Neutrophil (primary cell): ENCODE results near the gene SF3B3.

Experiments
- H3K27ac ChIP-seq: fragments of 200-600 bp; sonication (generic); 2 replicates; pipeline ENCODE4 v1.5.1; 2016; ENCODE audit warnings: mild to moderate bottlenecking, moderate library complexity
- H3K27me3 ChIP-seq: fragments of 200-600 bp; sonication (generic); 2 replicates; pipeline ENCODE4 v1.6.0; 2016; ENCODE audit warnings: mild to moderate bottlenecking
- H3K36me3 ChIP-seq: fragments of 200-600 bp; sonication (generic); 2 replicates; pipeline ENCODE4 v1.5.1; 2017
- H3K4me1 ChIP-seq, 2 experiments: fragments of 200-600 bp in 1 of 2; sonication (generic) in 1 of 2; 1 replicate in 1 of 2; 2 replicates in 1 of 2; pipeline versions ENCODE4 v1.5.1 to v1.6.1; 2013 to 2016; ENCODE audit warnings: low read depth in 1 of 2, low read length in 1 of 2, mild to moderate bottlenecking in 1 of 2, moderate library complexity in 1 of 2; ENCODE audit not compliant: control insufficient read depth in 1 of 2, insufficient read depth in 1 of 2
- H3K4me3 ChIP-seq, 2 experiments: fragments of 200-600 bp in 1 of 2; sonication (generic) in 1 of 2; 1 replicate in 1 of 2; 2 replicates in 1 of 2; pipeline ENCODE4 v1.5.1; 2013 to 2016; ENCODE audit warnings: low read depth in 1 of 2, low read length in 1 of 2, mild to moderate bottlenecking in 1 of 2, moderate library complexity in 1 of 2
- H3K9me3 ChIP-seq: fragments of 200-600 bp; sonication (generic); 2 replicates; pipeline ENCODE4 v1.5.1; 2016
- TF ChIP-seq, protein P1 (sequence below): fragments of 200-600 bp; sonication (generic); IDR thresholded peaks from 2 replicates; pipeline ENCODE4 v1.5.1; 2016; ENCODE audit warnings: antibody characterized with exemption

Gene SF3B3

GRCh38 chr16:70483426-70483825 is 40.2 kb upstream of the SF3B3 start:
- Histone ChIP-seq H3K27me3 (no peaks in the 10 kb centered on the region), H3K27ac (no peak overlapping the region), H3K9me3 (no peaks in the 10 kb centered on the region), H3K4me1 (no peaks in the 10 kb centered on the region), H3K4me3 (no peak overlapping the region), H3K36me3 (peaks cover 85% of the 10 kb centered on the region)
- TF ChIP-seq, protein P1, sequence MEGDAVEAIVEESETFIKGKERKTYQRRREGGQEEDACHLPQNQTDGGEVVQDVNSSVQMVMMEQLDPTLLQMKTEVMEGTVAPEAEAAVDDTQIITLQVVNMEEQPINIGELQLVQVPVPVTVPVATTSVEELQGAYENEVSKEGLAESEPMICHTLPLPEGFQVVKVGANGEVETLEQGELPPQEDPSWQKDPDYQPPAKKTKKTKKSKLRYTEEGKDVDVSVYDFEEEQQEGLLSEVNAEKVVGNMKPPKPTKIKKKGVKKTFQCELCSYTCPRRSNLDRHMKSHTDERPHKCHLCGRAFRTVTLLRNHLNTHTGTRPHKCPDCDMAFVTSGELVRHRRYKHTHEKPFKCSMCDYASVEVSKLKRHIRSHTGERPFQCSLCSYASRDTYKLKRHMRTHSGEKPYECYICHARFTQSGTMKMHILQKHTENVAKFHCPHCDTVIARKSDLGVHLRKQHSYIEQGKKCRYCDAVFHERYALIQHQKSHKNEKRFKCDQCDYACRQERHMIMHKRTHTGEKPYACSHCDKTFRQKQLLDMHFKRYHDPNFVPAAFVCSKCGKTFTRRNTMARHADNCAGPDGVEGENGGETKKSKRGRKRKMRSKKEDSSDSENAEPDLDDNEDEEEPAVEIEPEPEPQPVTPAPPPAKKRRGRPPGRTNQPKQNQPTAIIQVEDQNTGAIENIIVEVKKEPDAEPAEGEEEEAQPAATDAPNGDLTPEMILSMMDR = no peak

GRCh38 chr16:70484867-70485266 is 38.7 kb upstream of the SF3B3 start:
- Histone ChIP-seq H3K27me3 (no peaks in the 10 kb centered on the region), H3K36me3 (peaks cover 83% of the 10 kb centered on the region), H3K27ac (no peak overlapping the region), H3K9me3 (no peaks in the 10 kb centered on the region), H3K4me3 (no peak overlapping the region), H3K4me1 (no peaks in the 10 kb centered on the region)
- TF ChIP-seq, protein P1 = no peak

GRCh38 chr16:70490261-70490660 is 33.4 kb upstream of the SF3B3 start:
- Histone ChIP-seq H3K27me3 (no peaks in the 10 kb centered on the region), H3K9me3 (no peaks in the 10 kb centered on the region), H3K4me1 (peaks cover 4 to 6% of the 10 kb centered on the region in 2 experiments), H3K36me3 (peaks cover 83% of the 10 kb centered on the region), H3K4me3 (no peak overlapping the region), H3K27ac (no peak overlapping the region)
- TF ChIP-seq, protein P1 = no peak

GRCh38 chr16:70493802-70494201 is 29.8 kb upstream of the SF3B3 start:
- TF ChIP-seq, protein P1 = no peak
- H3K36me3 ChIP-seq = peaks cover 88% of the 10 kb centered on the region
- H3K4me1 ChIP-seq = peaks cover 4 to 6% of the 10 kb centered on the region in 2 experiments
- no peak overlapping the region for H3K27ac ChIP-seq
- no peaks in the 10 kb centered on the region for H3K9me3 ChIP-seq
- H3K4me3 ChIP-seq = no peak overlapping the region
- H3K27me3 ChIP-seq = no peaks in the 10 kb centered on the region

DNA sequence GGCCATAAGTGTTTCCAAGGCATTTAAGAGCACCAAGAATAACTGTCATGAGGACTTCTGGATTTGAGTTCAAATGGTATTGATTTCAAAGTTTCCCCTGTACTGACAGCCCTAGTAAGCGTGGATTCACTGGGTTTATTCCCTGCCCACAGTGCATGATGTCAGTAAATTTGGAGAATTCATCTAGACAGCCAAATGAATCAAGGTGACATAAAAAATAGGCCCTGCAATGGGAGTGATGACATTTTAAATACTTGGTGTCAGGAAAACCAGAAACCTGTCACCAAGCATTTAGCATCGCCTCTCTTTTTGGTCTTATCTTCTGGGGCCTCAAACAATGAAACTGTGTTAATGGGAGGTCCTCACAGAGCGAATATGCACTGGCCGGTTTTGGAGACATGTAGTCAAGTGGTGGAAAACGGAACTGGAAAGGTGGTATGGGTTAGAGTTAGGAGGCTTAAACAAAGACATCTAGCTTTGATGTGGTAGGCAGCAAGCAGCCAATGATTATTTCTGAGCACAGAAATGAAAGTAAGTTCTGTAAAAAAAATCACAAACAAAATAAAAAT is 29.3 kb upstream of the SF3B3 start:
- TF ChIP-seq, protein P1 = no peak
- Histone ChIP-seq H3K36me3 (peaks cover 90% of the 10 kb centered on the region), H3K9me3 (no peaks in the 10 kb centered on the region), H3K27ac (no peak overlapping the region), H3K4me1 (peaks cover 4 to 6% of the 10 kb centered on the region in 2 experiments), H3K4me3 (no peak overlapping the region), H3K27me3 (no peaks in the 10 kb centered on the region)
